ENCODE data around the gene TBX19. TPM values are rescaled to one million over a fixed set of nuclear protein-coding genes. Genes with fewer than 3 reads are reported as not detected.

Gene TBX19
- total RNA-seq = 1 to 10 TPM; 1.2 to 1.8 TPM
- long read RNA-seq, donor 1, partial matches to known transcripts = 1 of 2 reads
- long read RNA-seq, donor 1, other reads (novel, unspliced or antisense) = 0 of 2 reads
- long read RNA-seq, donor 2 = 0 reads

GRCh38 chr1:168280296-168280927 lies at the start of gene TBX19:
Gene TBX19, plus strand, starts transcription at chr1:168280877. Its CDS starts 214 bp downstream, at chr1:168281091.
- intact Hi-C loops (cut with DNase I) = no loop called here
- DNase-seq (ENCODE audit: low spot score) = no peak

GRCh38 chr1:168234846-168235547 lies 45.7 kb upstream of the TBX19 start:
- intact Hi-C loops (cut with DNase I) = no loop called here
- DNase-seq (ENCODE audit: low spot score) = no peak

GRCh38 chr1:168235548-168235885 lies 45.2 kb upstream of the TBX19 start:
- no peak for DNase-seq (ENCODE audit: low spot score)
- intact Hi-C loops (cut with DNase I) = no loop called here

- intact Hi-C loops (cut with DNase I) = no loop called here
Observed at GRCh38 chr1:168235937-168236336, 44.7 kb upstream of the TBX19 start.

GRCh38 chr1:168236836-168237611 lies 43.7 kb upstream of the TBX19 start:
- intact Hi-C loops (cut with DNase I) = no loop called here
- no peak for DNase-seq (ENCODE audit: low spot score)

More at GRCh38 chr1:168235937-168236336, 44.7 kb upstream of the TBX19 start:
- DNase-seq (ENCODE audit: low spot score) = no peak

- intact Hi-C loops (cut with DNase I) = no loop called here
- no peak for DNase-seq (ENCODE audit: low spot score)
Observed at GRCh38 chr1:168243198-168243597, 37.5 kb upstream of the TBX19 start.

- DNase-seq (ENCODE audit: low spot score) = no peak
- intact Hi-C loops (cut with DNase I) = no loop called here
Observed at GRCh38 chr1:168243636-168244212, 37.0 kb upstream of the TBX19 start.

GRCh38 chr1:168245042-168245441 lies 35.6 kb upstream of the TBX19 start:
- intact Hi-C loops (cut with DNase I) = no loop called here
- no peak for DNase-seq (ENCODE audit: low spot score)

GRCh38 chr1:168246506-168246905 lies 34.2 kb upstream of the TBX19 start:
- intact Hi-C loops (cut with DNase I) = no loop called here
- no peak for DNase-seq (ENCODE audit: low spot score)

- intact Hi-C loops (cut with DNase I) = no loop called here
- DNase-seq (ENCODE audit: low spot score) = no peak
Observed at GRCh38 chr1:168252204-168252733, 28.4 kb upstream of the TBX19 start.

- intact Hi-C loops (cut with DNase I) = no loop called here
Observed at GRCh38 chr1:168256164-168256563, 24.5 kb upstream of the TBX19 start.

GRCh38 chr1:168257397-168257796 lies 23.3 kb upstream of the TBX19 start:
- intact Hi-C loops (cut with DNase I) = no loop called here
- DNase-seq (ENCODE audit: low spot score) = no peak

More at GRCh38 chr1:168256164-168256563, 24.5 kb upstream of the TBX19 start:
- no peak for DNase-seq (ENCODE audit: low spot score)

GRCh38 chr1:168259567-168259966 lies 21.1 kb upstream of the TBX19 start:
- no peak for DNase-seq (ENCODE audit: low spot score)
- intact Hi-C loops (cut with DNase I) = no loop called here

GRCh38 chr1:168260393-168260792 lies 20.3 kb upstream of the TBX19 start:
- no peak for DNase-seq (ENCODE audit: low spot score)
- intact Hi-C loops (cut with DNase I) = no loop called here

GRCh38 chr1:168261390-168261789 lies 19.3 kb upstream of the TBX19 start:
- DNase-seq (ENCODE audit: low spot score) = no peak
- intact Hi-C loops (cut with DNase I) = no loop called here

- intact Hi-C loops (cut with DNase I) = no loop called here
- DNase-seq (ENCODE audit: low spot score) = no peak
Observed at GRCh38 chr1:168263130-168263529, 17.5 kb upstream of the TBX19 start.

- no peak for DNase-seq (ENCODE audit: low spot score)
- intact Hi-C loops (cut with DNase I) = no loop called here
Observed at GRCh38 chr1:168264296-168264695, 16.4 kb upstream of the TBX19 start.

GRCh38 chr1:168265596-168265995 lies 15.1 kb upstream of the TBX19 start:
- DNase-seq (ENCODE audit: low spot score) = no peak
- intact Hi-C loops (cut with DNase I) = no loop called here

- intact Hi-C loops (cut with DNase I) = no loop called here
- DNase-seq (ENCODE audit: low spot score) = no peak
Observed at GRCh38 chr1:168266644-168267186, 14.0 kb upstream of the TBX19 start.
